ENCODE measurements around the gene IZUMO4.
"Not testable (repeated sequence)": the region's sequence is repeated elsewhere in the genome, so short reads cannot be mapped to it uniquely, and the experiment has no call there.

The IZUMO4 gene

GRCh38 chr19:2123682-2124387 is 27.1 kb downstream of the IZUMO4 start:
- no peaks in the 10 kb centered on the region for H3K27me3 ChIP-seq (replicated peaks; ENCODE audit: insufficient read depth, low read length)
- no peak overlapping the region for H3K4me3 ChIP-seq (ENCODE audit: low read length)
- H3F3A ChIP-seq (ENCODE audit: insufficient read depth, low read length), result no peaks in the 10 kb centered on the region
- H3K4me1 ChIP-seq (ENCODE audit: low read length), result no peaks in the 10 kb centered on the region
- no peaks in the 10 kb centered on the region for H4K20me1 ChIP-seq (ENCODE audit: insufficient read depth, low read length)
- peaks cover 34% of the 10 kb centered on the region; the same call in 1 of the 2 replicates for H3K79me2 ChIP-seq (ENCODE audit: low read length)
- H3K4me2 ChIP-seq (ENCODE audit: low read depth, low read length), result no peak overlapping the region
- TF ChIP-seq EZH2phosphoT487 (IDR thresholded peaks at IDR 0.05; ENCODE audit: low read length) (no peak), EZH2 (optimal IDR thresholded peaks at IDR 0.05; ENCODE audit: low read depth, low read length) (no peak)
- TF ChIP-seq, protein P1, sequence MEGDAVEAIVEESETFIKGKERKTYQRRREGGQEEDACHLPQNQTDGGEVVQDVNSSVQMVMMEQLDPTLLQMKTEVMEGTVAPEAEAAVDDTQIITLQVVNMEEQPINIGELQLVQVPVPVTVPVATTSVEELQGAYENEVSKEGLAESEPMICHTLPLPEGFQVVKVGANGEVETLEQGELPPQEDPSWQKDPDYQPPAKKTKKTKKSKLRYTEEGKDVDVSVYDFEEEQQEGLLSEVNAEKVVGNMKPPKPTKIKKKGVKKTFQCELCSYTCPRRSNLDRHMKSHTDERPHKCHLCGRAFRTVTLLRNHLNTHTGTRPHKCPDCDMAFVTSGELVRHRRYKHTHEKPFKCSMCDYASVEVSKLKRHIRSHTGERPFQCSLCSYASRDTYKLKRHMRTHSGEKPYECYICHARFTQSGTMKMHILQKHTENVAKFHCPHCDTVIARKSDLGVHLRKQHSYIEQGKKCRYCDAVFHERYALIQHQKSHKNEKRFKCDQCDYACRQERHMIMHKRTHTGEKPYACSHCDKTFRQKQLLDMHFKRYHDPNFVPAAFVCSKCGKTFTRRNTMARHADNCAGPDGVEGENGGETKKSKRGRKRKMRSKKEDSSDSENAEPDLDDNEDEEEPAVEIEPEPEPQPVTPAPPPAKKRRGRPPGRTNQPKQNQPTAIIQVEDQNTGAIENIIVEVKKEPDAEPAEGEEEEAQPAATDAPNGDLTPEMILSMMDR (IDR thresholded peaks at IDR 0.05; ENCODE audit: low read length), result no peak
- no peak overlapping the region for H2AFZ ChIP-seq (ENCODE audit: low read length)
- peaks cover 16% of the 10 kb centered on the region; the same call in 1 of the 2 replicates for H3K36me3 ChIP-seq (replicated peaks; ENCODE audit: insufficient read depth, low read length)
- no peak overlapping the region for H3K27ac ChIP-seq (ENCODE audit: low read length)
- H3K9me3 ChIP-seq (replicated peaks; ENCODE audit: insufficient read depth, low read length), result no peaks in the 10 kb centered on the region
- H3K9me2 ChIP-seq (replicated peaks; ENCODE audit: insufficient read depth, low read length), result no peaks in the 10 kb centered on the region
- no peak for DNase-seq
- H3K9ac ChIP-seq (ENCODE audit: low read length), result no peak overlapping the region

DNA sequence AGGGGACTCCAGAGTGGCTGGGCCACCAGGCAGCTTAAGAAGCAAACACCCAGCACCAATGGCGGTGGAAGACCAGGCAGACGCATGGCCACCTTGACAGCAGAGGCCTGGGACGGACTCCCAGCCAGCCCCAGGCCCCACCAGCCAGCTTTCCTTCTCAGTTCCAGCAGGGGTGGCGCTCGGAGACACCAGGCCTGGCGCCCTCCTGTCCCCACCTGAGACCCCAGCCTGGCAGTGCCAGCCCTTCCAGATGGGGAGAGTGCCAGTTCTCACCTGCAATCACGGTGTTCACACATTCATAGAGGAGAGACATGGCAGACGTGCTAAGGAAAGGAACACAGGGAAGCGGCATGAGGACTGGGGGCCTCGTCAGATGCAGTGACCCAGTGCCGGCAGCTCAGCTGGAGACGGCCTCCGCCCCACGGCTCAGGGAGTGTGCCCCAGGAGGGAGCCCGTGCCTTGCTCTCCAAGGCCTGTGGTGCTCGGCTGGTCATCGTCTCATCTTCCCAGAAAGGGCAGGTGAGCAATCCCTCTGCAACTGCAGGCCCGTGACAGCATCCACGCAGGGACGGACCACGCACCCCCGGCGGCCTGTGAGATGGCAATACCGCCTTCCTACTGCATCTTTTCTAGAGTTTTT is 30.3 kb downstream of the IZUMO4 start:
- DNase-seq, result no peak
- Histone ChIP-seq H3K4me1 (ENCODE audit: low read length) (no peaks in the 10 kb centered on the region), H3K27ac (ENCODE audit: low read length) (no peak overlapping the region), H4K20me1 (ENCODE audit: insufficient read depth, low read length) (no peaks in the 10 kb centered on the region), H2AFZ (ENCODE audit: low read length) (no peak overlapping the region), H3K4me2 (ENCODE audit: low read depth, low read length) (no peak overlapping the region), H3K79me2 (ENCODE audit: low read length) (peaks cover 50% of the 10 kb centered on the region), H3K36me3 (replicated peaks; ENCODE audit: insufficient read depth, low read length) (peaks cover 10% of the 10 kb centered on the region; the same call in 1 of the 2 replicates), H3K4me3 (ENCODE audit: low read length) (no peak overlapping the region), H3F3A (ENCODE audit: insufficient read depth, low read length) (no peaks in the 10 kb centered on the region), H3K9ac (ENCODE audit: low read length) (no peak overlapping the region), H3K27me3 (replicated peaks; ENCODE audit: insufficient read depth, low read length) (no peaks in the 10 kb centered on the region), H3K9me2 (replicated peaks; ENCODE audit: insufficient read depth, low read length) (no peaks in the 10 kb centered on the region), H3K9me3 (replicated peaks; ENCODE audit: insufficient read depth, low read length) (no peaks in the 10 kb centered on the region)
- TF ChIP-seq EZH2 (optimal IDR thresholded peaks at IDR 0.05; ENCODE audit: low read depth, low read length) (no peak), EZH2phosphoT487 (IDR thresholded peaks at IDR 0.05; ENCODE audit: low read length) (no peak)
- TF ChIP-seq, protein P1 (IDR thresholded peaks at IDR 0.05; ENCODE audit: low read length), result no peak

DNA sequence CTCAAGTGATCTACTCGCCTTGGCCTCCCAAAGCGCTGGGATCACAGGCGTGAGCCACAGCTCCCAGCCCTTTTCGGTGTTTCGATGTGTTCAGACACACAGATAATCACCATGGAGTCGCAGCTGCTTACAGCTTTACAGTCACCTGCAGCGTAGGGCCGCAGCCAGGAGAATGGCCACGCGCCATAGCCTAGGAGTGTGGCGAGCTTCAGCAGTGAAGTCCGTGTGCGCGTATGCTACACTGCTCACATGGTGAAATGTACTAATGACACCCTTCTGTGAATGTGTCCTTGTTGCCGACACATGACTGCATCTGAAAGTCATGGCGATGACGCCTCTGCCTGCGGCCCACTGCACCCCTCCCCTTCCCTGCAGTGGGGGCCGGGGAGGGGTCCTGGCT is 31.0 kb downstream of the IZUMO4 start:
- peaks cover 10% of the 10 kb centered on the region; the same call in 1 of the 2 replicates for H3K36me3 ChIP-seq (replicated peaks; ENCODE audit: insufficient read depth, low read length)
- no peak overlapping the region for H2AFZ ChIP-seq (ENCODE audit: low read length)
- no peak overlapping the region for H3K27ac ChIP-seq (ENCODE audit: low read length)
- no peak overlapping the region for H3K4me3 ChIP-seq (ENCODE audit: low read length)
- no peaks in the 10 kb centered on the region for H3K9me3 ChIP-seq (replicated peaks; ENCODE audit: insufficient read depth, low read length)
- no peaks in the 10 kb centered on the region for H4K20me1 ChIP-seq (ENCODE audit: insufficient read depth, low read length)
- no peaks in the 10 kb centered on the region for H3K4me1 ChIP-seq (ENCODE audit: low read length)
- no peak overlapping the region for H3K4me2 ChIP-seq (ENCODE audit: low read depth, low read length)
- no peaks in the 10 kb centered on the region for H3F3A ChIP-seq (ENCODE audit: insufficient read depth, low read length)
- H3K27me3 ChIP-seq (replicated peaks; ENCODE audit: insufficient read depth, low read length), result no peaks in the 10 kb centered on the region
- H3K79me2 ChIP-seq (ENCODE audit: low read length), result peaks cover 55% of the 10 kb centered on the region
- no peak overlapping the region for H3K9ac ChIP-seq (ENCODE audit: low read length)
- no peaks in the 10 kb centered on the region for H3K9me2 ChIP-seq (replicated peaks; ENCODE audit: insufficient read depth, low read length)
- TF ChIP-seq, protein P1 (IDR thresholded peaks at IDR 0.05; ENCODE audit: low read length), result no peak
- TF ChIP-seq EZH2 (optimal IDR thresholded peaks at IDR 0.05; ENCODE audit: low read depth, low read length) (no peak), EZH2phosphoT487 (IDR thresholded peaks at IDR 0.05; ENCODE audit: low read length) (no peak)
- DNase-seq, result no peak

GRCh38 chr19:2128252-2128651 is 31.5 kb downstream of the IZUMO4 start:
- H2AFZ ChIP-seq (ENCODE audit: low read length); H3K36me3 ChIP-seq (replicated peaks; ENCODE audit: insufficient read depth, low read length); H3K9ac ChIP-seq (ENCODE audit: low read length); H3K9me3 ChIP-seq (replicated peaks; ENCODE audit: insufficient read depth, low read length); DNase-seq; H4K20me1 ChIP-seq (ENCODE audit: insufficient read depth, low read length); H3K4me1 ChIP-seq (ENCODE audit: low read length); H3K4me3 ChIP-seq (ENCODE audit: low read length); H3K27ac ChIP-seq (ENCODE audit: low read length); H3K27me3 ChIP-seq (replicated peaks; ENCODE audit: insufficient read depth, low read length); H3K4me2 ChIP-seq (ENCODE audit: low read depth, low read length); H3K9me2 ChIP-seq (replicated peaks; ENCODE audit: insufficient read depth, low read length); H3F3A ChIP-seq (ENCODE audit: insufficient read depth, low read length): not testable (repeated sequence)
- H3K79me2 ChIP-seq (ENCODE audit: low read length), result peaks cover 59% of the 10 kb centered on the region
